ENCODE data around the gene CCDC34.

The CCDC34 gene

GRCh38 chr11:27290261-27291050 is 72.6 kb downstream of the CCDC34 start:
- no peak for DNase-seq (ENCODE audit: low read depth)

Data from non-pigmented ciliary epithelial cell (primary cell).